Stimulated activated CD4-positive, alpha-beta T cell treated with anti-CD3 and anti-CD28 coated beads, Interleukin-12 subunit alpha, Interleukin-12 subunit beta, amount 100 ng/mL, for 24 hours (primary cell): Measurements from ENCODE around the gene B4GALNT3.
"Not testable (repeated sequence)": the region's sequence is repeated elsewhere in the genome, so short reads cannot be mapped to it uniquely, and the experiment has no call there.

Source experiments
- DNase-seq, 2 experiments: peaks; one replicate each; pipeline ENCODE4 v3.0.0-alpha.2; 2020; ENCODE audit warnings: low read depth in 2 of 2

Gene B4GALNT3

DNA sequence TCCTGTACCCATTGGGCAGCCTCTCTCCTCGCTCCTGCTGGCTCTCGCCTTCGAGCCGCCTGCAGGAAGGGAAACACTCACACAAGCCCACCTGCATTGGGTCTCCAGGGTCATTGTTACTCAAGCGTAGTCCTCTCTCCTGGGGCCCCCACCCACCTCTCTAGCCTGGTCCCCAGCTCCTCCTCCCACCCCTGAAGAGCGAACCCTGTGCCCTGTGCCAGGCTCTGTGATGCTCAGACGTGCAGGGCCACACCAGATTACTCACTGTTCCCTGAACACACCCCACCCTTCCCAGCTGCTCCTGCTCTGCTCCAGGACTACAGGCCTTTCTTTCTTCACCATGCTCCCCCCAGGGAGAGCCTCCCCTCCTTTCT, 115.4 kb downstream of the B4GALNT3 start:
- DNase-seq, result no peak

DNA sequence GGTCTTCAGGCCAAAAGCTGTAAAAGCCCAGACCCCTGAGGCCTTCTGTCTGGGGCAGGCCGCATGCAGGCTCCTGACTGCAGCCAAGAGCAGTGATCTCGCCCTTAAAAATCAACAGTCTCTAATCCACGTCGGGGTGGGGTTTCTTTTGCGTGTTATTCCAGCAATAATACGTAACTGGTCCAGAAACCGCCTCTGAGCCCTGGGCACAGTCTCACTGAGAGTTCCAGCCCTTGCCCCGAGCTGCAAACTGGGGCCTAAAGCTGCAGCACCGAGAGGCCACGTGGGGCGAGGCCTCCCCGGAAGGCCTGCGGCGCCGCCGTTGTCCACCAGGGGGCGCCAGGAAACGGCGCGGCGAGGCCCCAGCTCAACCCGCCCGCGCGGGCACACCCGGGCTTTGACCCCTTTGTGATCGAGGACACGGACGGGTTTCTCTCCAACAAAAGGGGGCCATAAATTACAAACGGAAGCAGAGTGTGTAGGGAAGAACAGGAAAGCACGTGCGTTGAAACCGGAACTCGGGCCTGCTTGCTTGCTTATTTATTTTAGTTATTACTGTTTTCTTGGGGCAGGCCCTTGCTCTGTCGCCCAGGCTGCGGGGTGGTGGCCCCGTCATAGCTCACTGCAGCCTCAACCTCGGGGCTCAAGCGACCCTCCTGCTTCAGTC, 116.3 kb downstream of the B4GALNT3 start:
- peak; percentile 68 to 73 for DNase-seq

DNA sequence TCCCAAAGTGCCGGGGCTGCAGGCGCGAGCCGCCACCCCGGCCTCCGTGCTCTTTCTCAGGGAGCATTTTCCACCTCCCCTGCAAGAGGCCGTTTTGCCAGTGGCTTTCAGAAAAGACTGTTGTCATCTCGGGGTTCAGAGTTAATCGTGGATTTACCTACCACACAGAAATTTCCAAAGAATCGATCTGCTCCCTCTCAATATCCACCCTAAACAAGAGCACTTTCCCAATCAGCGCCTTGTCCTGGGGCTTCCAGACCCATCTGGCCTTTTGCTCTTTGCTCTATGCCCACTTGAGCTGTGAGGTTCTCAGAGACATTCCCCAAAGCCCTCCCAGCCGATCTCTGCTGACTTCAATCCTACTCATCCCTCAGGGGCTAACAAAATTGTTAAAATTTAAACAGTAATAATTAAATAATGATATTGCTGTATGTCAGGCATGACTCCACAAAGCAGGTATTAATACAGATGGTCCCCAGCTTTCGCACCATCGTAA, 116.9 kb downstream of the B4GALNT3 start:
- DNase-seq, result no peak

DNA sequence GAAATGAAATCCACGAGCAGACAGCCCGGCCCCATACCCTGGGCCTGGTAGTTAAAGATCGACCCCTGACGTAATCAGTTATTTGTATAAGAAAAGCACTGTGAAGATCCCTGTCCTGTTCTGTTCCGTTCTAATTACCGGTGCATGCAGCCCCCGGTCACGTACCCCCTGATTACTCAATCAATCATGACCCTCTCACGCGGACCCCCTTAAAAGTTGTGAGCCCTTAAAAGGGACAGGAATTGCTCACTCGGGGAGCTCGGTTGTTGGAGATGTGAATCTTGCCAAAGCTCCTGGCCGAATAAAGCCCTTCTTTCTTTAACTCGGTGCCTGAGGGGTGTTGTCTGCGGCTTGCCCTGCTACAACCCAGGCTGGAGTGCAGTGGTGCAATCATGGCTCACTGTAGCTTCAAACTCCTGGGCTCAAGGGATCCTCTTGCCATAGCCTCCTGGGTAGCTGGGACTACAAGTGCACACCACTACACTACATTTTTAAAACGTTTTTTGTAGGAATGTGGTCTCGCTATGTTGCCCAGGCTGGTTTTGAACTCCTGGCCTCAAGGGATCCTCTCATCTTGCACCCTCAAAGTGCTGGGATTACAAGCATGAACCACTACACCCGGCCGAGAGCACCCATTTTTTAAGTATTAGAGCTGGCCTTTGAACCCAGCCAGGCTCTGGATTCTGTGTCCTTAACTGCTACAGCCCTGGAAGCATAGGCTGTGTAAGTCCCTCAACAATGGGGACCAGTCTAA, 118.4 kb downstream of the B4GALNT3 start:
- DNase-seq, result not testable (repeated sequence)

DNA sequence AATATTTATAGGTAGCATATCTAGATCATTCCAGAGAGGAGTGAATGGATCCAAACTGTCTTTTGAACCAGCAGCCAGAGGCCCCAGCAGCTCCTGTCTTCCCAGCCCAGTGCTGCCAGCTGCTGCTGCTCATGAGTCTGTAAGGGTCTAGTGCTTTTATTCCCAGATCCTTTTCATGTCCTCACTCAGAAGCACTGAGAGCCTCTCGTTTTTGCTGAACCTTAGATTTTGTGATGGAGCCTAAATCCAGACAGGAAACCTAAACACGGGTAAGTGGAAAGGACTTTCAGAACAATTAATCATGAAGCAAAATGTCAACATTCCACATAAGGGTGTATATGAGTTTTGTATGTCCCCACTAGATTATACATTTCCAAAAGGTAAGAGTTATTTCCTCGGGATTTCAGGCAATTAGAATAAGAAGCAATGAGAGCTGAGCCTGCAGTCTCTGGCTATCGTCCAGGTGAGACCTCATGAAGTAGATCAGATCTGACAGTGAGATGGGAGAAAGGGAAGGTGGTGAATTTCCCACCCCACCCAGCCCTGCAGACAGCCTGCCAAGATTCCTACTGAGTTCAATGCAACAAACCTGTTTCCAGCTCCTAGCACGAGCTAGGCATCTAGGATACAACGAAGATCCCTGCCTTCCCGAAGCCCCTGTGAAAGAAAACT, 119.1 kb downstream of the B4GALNT3 start:
- DNase-seq, result no peak

DNA sequence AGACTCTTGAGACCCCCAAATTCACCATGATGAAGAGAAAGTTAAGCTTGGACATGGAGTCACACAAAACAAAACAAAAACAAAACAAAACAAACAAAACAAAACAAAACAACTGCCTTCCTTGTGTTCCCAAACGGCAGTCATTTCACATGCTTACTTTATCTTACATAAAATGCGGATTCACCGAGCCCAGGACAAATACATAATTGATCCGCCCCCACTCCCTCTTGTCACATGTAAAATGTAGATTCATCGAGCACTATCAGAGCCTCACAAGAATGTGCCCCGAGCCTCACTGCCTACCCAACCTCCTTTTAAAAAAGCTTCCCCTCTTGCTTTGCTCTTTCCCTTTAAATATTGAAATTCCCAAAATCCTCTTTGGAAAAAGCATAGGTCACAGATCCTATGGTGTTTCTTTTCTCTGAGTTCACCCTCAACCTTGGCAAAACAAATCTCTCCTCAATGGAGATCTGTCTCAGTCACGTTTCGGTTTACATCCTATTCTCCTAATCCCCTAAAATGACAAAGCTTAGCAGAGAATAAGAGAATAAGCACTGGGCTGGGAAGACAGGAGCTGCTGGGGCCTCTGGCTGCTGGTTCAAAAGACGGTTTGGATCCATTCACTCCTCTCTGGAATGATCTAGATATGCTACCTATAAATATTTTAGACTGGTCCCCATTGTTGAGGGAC, 119.8 kb downstream of the B4GALNT3 start:
- DNase-seq, result no peak

DNA sequence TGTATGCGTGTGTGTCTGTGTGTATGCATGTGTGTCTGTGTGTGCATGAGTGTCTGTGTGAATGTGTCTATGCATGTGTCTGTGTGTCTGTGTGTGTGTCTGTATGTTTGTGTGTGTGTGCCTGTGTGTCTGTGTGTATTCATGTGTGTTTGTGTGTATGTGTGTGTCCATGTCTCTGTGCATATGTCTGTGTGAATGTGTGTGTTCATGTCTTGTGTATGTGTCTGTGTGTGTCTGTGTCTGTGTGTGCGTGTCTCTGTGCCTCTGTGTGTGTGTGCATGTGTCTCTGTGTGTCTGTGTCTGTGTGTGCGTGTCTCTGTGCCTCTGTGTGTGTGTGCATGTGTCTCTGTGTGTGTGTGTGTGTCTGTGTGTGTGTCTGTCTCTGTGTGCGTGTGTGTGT, 121.1 kb downstream of the B4GALNT3 start:
- DNase-seq, result no peak

DNA sequence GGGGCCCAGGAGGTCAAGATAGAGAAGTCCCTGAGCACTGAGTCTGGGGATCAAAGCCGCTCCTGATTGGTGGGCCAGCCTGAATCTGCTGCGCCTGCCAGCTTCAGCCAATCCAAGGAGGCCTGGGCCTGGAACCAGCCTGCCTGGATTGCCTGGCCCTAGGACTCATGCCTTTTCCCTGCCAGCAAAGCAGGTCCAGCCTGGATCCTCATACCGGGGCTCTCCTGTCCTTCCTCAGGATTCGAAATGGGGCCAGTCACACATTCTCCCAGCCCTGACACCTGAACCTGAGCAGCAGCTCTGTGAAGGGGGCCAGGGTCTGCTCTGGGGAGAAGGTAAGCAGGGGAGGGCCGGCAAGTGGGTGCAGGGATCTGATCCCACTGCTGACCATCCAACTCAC, 121.6 kb downstream of the B4GALNT3 start:
- no peak for DNase-seq

DNA sequence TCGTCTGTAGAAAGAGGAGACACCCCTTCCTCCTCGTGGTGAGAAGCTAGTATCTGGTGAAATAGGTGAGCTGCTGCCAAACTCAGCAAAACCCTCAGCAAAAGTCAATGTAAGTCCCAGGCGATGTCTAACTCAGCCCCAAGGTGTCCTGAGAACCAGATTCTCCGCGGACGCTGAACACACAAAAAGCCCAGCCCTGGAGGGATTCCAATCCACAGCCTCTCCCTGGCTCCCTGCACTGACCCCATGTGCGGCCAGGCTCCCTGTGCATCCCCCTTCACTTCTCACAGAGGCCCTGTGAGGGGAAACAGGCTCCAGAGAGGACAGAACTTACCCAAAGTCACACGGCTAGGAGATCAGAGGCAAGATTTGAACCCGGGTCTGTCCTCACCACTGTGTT, 122.0 kb downstream of the B4GALNT3 start:
- DNase-seq, result no peak

DNA sequence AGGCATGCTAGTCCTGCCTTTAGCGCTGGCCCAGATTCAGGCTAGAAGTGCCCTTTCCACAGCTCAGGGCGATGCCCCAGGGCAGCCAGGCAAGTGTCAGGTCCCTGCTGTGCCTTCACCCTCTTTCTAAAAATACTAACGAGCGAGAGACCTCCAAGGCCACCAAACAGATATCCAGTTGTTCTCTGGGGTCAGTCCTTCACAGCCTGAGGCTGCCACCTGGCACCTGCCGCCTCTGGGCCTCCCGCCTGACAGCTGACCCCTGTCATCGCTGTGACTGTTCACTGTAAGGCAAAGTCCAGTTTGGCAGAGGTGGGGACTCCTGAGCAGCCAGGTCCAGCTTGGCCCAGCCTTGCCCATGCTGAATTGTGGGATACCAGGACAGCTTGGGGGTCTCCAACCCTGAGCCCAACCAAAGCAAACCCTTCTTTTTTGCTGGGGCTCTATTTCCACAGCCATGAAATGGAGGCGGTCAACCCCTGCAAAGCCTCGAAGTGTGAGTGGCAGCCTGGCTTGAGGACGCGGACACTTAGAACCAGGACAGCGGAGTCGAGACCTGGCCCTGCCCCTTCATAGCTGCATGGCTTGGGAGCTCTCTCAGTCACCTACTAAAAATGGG, 123.6 kb downstream of the B4GALNT3 start:
- no peak for DNase-seq

DNA sequence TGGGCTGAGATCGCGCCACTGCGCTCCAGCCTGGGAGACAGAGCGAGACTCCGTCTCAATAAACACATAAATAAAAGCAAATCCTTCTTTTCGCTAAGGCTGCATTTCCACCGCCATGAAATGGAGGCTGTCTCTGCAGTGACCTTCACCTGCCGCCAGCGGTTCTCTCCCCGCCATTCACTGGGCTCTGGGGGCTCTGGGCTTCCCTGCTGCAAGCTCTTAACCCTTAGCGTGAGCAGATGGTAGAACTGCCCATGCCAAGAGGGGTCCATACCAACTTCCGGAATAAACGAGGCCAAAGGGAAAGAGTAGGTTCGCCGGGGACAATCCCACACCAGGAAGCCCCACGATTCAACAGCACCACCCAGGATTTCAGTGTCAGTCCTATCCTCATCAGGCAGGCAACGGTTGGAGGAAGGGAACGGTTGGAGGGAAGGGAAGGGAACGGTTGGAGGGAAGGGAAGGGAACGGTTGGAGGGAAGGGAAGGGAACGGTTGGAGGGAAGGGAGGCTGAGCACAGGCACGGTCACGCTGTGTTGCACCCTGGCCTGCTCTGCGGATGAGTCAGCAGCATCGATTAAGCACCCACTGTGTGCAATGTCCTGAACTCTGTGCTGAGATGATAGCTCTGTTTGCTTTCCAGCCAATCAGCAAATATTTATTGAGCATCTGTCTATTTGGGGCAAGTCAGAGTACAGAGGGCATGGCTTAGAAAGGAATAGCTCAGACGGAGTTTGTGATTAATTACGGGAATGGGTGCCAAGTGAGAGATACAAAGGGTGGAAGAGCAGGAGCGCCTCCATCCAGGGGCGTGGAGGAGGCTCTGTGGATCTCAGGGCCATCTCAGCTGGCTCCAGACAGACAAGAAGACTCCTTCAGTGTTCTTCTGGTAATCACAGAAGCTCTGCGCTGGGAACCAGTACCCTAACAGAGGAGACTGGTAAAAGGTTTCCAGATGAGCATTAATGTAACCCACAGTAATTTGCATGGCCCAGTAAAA, 125.6 kb downstream of the B4GALNT3 start:
- no peak for DNase-seq

DNA sequence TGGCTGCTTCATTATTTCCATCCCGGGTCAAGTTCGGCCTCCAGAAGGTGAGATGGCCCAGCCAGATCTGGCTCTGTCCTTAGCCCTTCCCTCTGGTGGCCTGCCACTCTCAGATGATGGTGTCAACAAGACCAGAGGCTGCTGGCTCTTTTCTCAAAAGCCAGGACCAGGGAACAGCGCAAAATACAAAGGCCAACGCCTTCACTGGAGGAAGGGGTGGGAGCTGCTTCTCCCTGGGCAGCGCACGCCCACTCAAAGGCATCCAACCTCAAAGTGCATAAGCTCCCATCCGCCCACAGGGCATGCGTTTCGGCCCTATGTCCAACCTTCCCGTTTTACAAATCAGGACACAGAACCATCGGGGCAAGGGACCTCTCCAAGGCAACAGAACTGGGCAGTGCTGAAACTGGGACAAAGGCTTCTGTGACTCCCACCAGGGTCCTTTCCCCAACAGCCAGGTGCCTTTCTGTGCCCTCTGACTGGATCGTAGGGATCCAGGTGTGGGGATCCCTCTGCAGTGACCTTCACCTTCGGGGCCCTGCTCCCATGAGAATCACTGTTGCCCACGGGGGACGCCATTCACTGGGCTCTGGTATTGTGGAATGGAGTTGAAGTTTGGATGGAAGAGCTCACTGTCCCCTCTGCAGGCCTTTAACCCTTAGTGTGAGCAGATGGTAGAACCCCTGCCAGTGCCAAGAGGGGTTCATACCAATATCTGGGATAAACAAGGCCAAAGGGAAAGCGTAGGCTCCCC, 126.8 kb downstream of the B4GALNT3 start:
- no peak for DNase-seq

DNA sequence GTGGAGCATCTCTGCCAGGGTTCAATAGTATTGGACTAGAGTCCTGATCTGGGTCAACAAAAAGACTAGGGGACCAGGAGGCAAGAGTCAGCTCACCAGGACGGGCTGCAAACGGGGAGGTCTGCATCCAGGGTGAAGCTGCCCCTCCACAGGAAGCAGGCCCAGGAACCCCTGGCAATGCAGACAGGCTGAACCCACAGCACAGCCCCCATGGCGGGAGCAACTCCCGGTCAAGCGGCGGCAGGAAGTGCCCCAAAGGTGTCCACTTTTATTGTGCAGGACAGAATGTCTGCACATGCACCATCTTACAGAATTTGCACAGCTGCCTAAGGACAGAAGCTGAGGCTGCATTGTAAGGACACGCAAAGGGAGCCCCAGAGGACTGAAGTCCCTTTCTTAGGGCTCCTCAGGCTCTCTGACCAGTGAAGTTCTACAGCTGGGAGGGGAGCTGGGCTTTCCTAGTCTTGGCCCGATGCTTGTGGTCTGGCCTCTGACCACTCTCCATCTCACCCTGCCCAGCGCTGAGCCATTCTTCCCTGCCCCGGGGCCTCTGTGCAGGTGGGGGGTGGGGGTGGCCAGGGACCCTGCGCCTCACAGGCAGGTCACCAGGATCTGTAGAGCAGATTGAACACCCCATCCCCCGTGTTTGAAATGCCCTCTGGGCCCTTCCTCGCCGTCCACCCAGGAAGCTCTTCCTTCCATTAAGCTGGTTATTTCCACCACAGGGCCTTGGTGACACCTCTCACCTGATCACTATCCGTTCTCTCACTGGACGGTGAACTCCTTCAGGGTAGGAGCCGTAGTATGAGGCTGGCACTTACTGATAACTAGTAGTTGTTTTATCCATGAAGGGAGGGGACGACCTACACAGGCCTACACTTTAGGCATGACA, 127.6 kb downstream of the B4GALNT3 start:
- no peak for DNase-seq

DNA sequence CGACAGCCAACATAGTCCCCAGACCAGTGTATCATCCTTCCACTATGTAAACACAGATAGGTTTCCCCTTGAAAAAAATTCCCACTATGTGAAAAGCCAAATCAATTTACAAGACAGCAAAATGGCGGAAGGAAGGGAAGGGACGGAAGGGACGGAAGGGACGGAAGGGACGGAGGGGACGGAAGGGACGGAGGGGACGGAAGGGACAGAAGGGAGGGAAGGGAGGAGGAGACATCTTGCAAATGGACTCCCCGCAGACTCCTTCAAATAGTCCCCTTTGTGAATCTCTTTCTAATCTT, 128.2 kb downstream of the B4GALNT3 start:
- DNase-seq, result no peak

DNA sequence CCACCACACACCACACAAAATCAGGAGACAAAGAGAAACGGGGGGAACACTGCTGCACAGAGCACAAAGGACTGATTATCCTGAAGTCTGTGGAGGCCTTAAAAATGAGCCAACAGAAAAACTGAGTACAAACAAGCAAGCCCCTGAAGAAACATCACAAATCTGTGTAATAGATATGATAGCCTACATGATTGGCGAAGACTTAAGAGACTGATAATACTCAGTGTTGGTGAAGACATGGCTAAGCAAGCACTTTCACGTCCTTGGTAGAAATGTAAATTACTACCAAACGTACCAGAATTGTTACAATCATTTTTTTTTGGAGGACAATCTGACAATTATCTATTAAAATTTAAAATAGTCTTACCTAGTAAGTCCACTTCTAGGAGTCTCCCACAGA, 128.9 kb downstream of the B4GALNT3 start:
- DNase-seq, result no peak

DNA sequence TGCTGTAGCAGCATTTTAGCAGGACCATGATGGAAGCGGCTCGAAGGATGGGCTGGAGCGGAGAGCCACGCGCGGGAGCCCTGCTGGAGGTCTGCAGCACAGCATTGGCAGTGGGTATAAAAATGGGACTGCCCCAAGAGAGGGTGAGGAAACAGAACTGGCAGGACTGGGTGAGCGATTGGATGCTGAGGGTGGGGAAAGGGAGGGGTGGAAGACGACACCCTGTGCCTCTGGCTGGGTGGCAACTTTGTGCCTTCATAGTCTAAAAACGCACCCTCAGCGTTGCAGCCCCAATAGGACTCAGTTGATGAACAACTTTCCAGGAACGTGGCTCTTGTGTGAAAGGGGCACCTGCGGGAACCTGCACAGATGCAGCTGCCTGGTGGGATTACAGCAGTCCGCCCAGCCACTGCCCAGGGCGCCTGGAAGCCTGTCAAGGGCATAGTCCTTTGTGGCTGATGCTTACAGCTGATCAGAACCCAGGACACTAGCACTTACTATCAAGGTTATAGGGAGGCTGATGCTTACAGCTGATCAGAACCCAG, 130.5 kb downstream of the B4GALNT3 start:
- no peak for DNase-seq

DNA sequence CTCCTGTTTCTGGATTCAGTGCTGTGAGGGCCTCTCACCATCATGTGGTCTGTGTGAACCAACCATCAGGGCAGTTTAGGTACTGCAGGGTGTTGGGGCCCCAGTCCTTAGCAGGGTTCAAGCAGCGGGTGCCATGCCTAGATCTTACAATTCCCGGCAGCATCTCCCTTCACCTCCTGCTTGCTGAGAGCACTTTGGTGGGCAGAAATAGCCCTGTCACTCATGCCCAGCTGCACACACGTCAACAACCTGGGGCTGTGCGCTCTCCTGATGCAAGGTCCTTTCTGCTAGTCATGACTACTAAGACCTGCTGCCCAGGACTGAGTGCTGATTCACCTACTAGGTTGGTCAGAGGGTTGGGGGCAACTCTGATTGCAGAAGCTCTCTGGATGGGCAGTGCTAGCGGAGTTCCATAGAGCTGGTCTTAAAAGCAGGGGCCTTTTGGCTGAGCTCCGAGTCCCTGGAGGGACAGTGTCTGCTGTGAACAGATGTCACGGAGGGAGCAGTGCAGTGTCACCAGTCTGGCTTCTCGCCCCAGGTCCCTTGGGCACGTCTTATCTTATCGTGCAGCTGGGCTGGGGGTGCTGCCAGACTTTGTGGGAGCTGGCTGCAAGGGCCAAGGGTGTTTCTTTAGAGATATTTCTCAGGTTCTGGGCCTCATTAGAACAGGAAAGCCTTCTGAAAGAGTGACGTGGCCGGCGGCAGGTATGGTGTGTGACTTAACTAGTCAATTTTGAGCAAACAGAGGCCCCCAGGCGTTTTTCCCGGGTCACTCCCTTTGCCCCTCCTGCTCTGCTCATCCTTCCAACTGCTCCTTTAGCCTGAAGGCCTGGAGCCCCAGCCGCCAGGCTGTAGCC, 131.7 kb downstream of the B4GALNT3 start:
- DNase-seq, result no peak

DNA sequence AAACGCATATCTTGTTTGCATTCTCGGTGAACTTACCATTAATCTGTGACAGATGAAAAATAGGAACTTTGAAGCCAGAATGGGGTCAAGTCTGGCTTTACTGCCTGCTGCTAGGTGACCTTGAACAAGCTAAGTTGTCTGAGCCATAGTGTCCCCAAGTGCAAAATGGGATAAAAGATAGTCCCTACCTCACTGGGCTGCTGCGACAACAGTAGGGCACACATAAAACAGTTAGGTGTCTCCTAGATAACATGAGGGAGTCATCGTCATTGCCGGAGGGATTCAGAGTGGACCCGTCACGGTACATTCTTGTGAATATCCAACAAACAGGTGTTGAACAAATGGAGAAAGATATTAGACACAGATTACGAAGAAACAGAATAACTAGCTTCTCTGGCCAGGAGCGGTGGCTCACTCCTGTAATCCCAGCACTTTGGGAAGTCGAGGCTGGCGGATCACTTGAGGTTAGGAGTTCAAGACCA, 132.3 kb downstream of the B4GALNT3 start:
- no peak for DNase-seq
